A549 (cell line): ENCODE measurements around the gene OLFM1. TPM values are rescaled to one million over a fixed set of nuclear protein-coding genes. Genes with fewer than 3 reads are reported as not detected.

ENCODE experiments used
- ATAC-seq, 2 experiments: fragments of 200-7000 bp in 1 of 2; fragments of >200 bp in 1 of 2; cut with Nextera tagmentation in 1 of 2; cut with Tn5 transposase in 1 of 2; 3 replicates each; pipeline versions ENCODE4 v1.8.0 to v1.9.1; 2018 to 2020; ENCODE audit warnings: mild to moderate bottlenecking in 1 of 2, moderate library complexity in 1 of 2
- CTCF ChIA-PET: fragments of 300-600 bp; sonication (Branson Sonifier 250); formaldehyde crosslinking; extraction: SDS; loops from one replicate; lab custom pipeline; 2021; ENCODE audit warnings: antibody characterized with exemption, inconsistent platforms; lab: Yijun Ruan, JAX
- POLR2A ChIA-PET: fragments of 350-600 bp; formaldehyde crosslinking; extraction: SDS; loops from one replicate; lab custom pipeline; 2021; ENCODE audit warnings: antibody characterized with exemption, inconsistent platforms; lab: Yijun Ruan, JAX
- DNase-seq, 2 experiments: peaks; one replicate each; pipeline versions ENCODE4 v3.0.0 to v3.0.0-alpha.2; 2011 to 2016; ENCODE audit warnings: low read depth in 1 of 2, low spot score in 1 of 2
- FAIRE-seq: peaks from 2 replicates; lab custom pipeline; 2011; peaks lifted over from hg19 to GRCh38; lab: Jason Lieb, UNC
- H3K27ac ChIP-seq, 2 experiments: fragments of >200 bp; sonication (Bioruptor Twin); formaldehyde crosslinking; 3 replicates each; pipeline ENCODE4 v1.5.1; 2016 to 2017
- H3K4me1 ChIP-seq: fragments of >200 bp; sonication (Bioruptor Twin); formaldehyde crosslinking; 3 replicates; pipeline ENCODE4 v1.6.1; 2016
- H3K4me2 ChIP-seq: fragments of >200 bp; sonication (Bioruptor Twin); formaldehyde crosslinking; 3 replicates; pipeline ENCODE4 v1.6.1; 2016
- H3K4me3 ChIP-seq: fragments of >200 bp; sonication (Bioruptor Twin); formaldehyde crosslinking; 3 replicates; pipeline ENCODE4 v1.5.1; 2016
- H3K9me3 ChIP-seq: fragments of >200 bp; sonication (Bioruptor Twin); formaldehyde crosslinking; 3 replicates; pipeline ENCODE4 v1.6.1; 2016
- BHLHE40 ChIP-seq: IDR thresholded peaks from 2 replicates; pipeline ENCODE4 v1.6.1; 2012; ENCODE audit warnings: low read depth, low read length, inconsistent platforms
- CEBPB ChIP-seq, 2 experiments: fragments of >200 bp in 1 of 2; sonication (Bioruptor Twin) in 1 of 2; formaldehyde crosslinking in 1 of 2; IDR thresholded peaks; 2 replicates each; pipeline ENCODE4 v1.6.1; 2012 to 2016
- CHD2 ChIP-seq: fragments of 150-350 bp; IDR thresholded peaks from 2 replicates; pipeline ENCODE4 v1.6.1; 2014; ENCODE audit warnings: low read length; ENCODE audit not compliant: partially characterized antibody
- EHMT2 ChIP-seq: fragments of 200-600 bp; sonication (generic); IDR thresholded peaks from 2 replicates; pipeline ENCODE4 v1.6.1; 2016; ENCODE audit warnings: antibody characterized with exemption, low read depth, mild to moderate bottlenecking, moderate library complexity
- FOSB ChIP-seq: fragments of 250-450 bp; sonication (Bioruptor Pico); IDR thresholded peaks from 2 replicates; pipeline ENCODE4 v1.5.0; 2020; ENCODE audit warnings: mild to moderate bottlenecking, moderate library complexity
- FOXS1 ChIP-seq: fragments of 250-450 bp; sonication (Bioruptor Pico); IDR thresholded peaks from 2 replicates; pipeline ENCODE4 v1.5.0; 2020; ENCODE audit warnings: mild to moderate bottlenecking, moderate library complexity
- GATA3 ChIP-seq: IDR thresholded peaks from 2 replicates; pipeline ENCODE4 v1.6.1; 2012; ENCODE audit warnings: borderline replicate concordance
- HDAC2 ChIP-seq: fragments of 200-600 bp; sonication (generic); IDR thresholded peaks from 2 replicates; pipeline ENCODE4 v1.6.1; 2016
- HOXA7 ChIP-seq: fragments of 250-450 bp; sonication (Bioruptor Pico); IDR thresholded peaks from 2 replicates; pipeline ENCODE4 v1.5.0; 2020; ENCODE audit warnings: mild to moderate bottlenecking, moderate library complexity
- HOXB5 ChIP-seq: fragments of 250-450 bp; sonication (Bioruptor Pico); IDR thresholded peaks from 2 replicates; pipeline ENCODE4 v1.5.0; 2020; ENCODE audit warnings: mild to moderate bottlenecking, moderate library complexity
- KDM1A ChIP-seq: fragments of 200-600 bp; sonication (generic); IDR thresholded peaks from 2 replicates; pipeline ENCODE4 v1.6.1; 2016; ENCODE audit warnings: low read depth, mild to moderate bottlenecking
- NPAS2 ChIP-seq: fragments of 250-450 bp; sonication (Bioruptor Pico); IDR thresholded peaks from 2 replicates; pipeline ENCODE4 v1.8.0; 2022; ENCODE audit warnings: mild to moderate bottlenecking, moderate library complexity, borderline replicate concordance
- NR3C1 ChIP-seq: fragments of >200 bp; sonication (Bioruptor Twin); formaldehyde crosslinking; IDR thresholded peaks from 3 replicates; pipeline ENCODE4 v1.6.1; 2017
- PHF8 ChIP-seq: fragments of 200-600 bp; sonication (generic); IDR thresholded peaks from 2 replicates; pipeline ENCODE4 v1.6.1; 2016; ENCODE audit warnings: low read depth, mild to moderate bottlenecking, antibody characterized with exemption, moderate library complexity, borderline replicate concordance
- POLR2AphosphoS2 ChIP-seq: conservative IDR thresholded peaks from 2 replicates; pipeline ENCODE4 v1.6.1; 2012; ENCODE audit warnings: low read length, improper control_type of control experiment, inconsistent platforms
- RARB ChIP-seq: fragments of 250-450 bp; sonication (Bioruptor Pico); IDR thresholded peaks from 2 replicates; pipeline ENCODE4 v1.8.0; 2021; ENCODE audit warnings: mild to moderate bottlenecking, moderate library complexity
- RNF2 ChIP-seq: fragments of 200-600 bp; sonication (generic); IDR thresholded peaks from 2 replicates; pipeline ENCODE4 v1.6.1; 2016; ENCODE audit warnings: low read depth, mild to moderate bottlenecking, antibody characterized with exemption, moderate library complexity, borderline replicate concordance
- TFCP2L1 ChIP-seq: fragments of 250-450 bp; sonication (Bioruptor Pico); IDR thresholded peaks from 2 replicates; pipeline ENCODE4 v1.5.0; 2021; ENCODE audit warnings: mild to moderate bottlenecking
- TP53 ChIP-seq: fragments of 250-450 bp; sonication (Bioruptor Pico); IDR thresholded peaks from 2 replicates; pipeline ENCODE4 v1.5.0; 2021; ENCODE audit warnings: mild to moderate bottlenecking, moderate library complexity
- ZSCAN20 ChIP-seq: fragments of 250-450 bp; sonication (Bioruptor Pico); IDR thresholded peaks from 2 replicates; pipeline ENCODE4 v1.8.0; 2022; ENCODE audit warnings: mild to moderate bottlenecking, moderate library complexity
- WGBS: methylation state at CpG from one replicate; pipeline ENCODE4 v1.1.6; 2017; ENCODE audit errors: missing lambda C conversion rate; 5-methylcytosine and 5-hydroxymethylcytosine counted together
- polyA plus RNA-seq, 4 experiments: library from polyadenylated mRNA; depleted of rRNA in 3 of 4; stranded (reverse); fragments of >200 nt; fragmentation: RNase III in 1 of 4; extraction: RNeasy Plus Mini Kit Qiagen cat#74134 plus additional on column Dnase treatment in 1 of 4; gene quantifications; 2 replicates in 3 of 4; 3 replicates in 1 of 4; pipeline ENCODE4 v1.2.3, GENCODE V29; 2011 to 2017
- TF ChIP-seq, protein P1 (sequence below): fragments of 250-450 bp; sonication (Bioruptor Pico); IDR thresholded peaks from 2 replicates; pipeline ENCODE4 v1.5.0; 2021; ENCODE audit warnings: mild to moderate bottlenecking, moderate library complexity, borderline replicate concordance
- TF ChIP-seq, protein P2 (sequence below): fragments of 250-450 bp; sonication (Bioruptor Pico); IDR thresholded peaks from 2 replicates; pipeline ENCODE4 v1.5.0; 2020; ENCODE audit warnings: low read depth, mild to moderate bottlenecking, moderate library complexity
- TF ChIP-seq, protein P3 (sequence below): fragments of >200 bp; sonication (Bioruptor Twin); formaldehyde crosslinking; IDR thresholded peaks from 2 replicates; pipeline ENCODE4 v1.6.1; 2016
- TF ChIP-seq, protein P4 (sequence below): fragments of >200 bp; sonication (Bioruptor Twin); formaldehyde crosslinking; IDR thresholded peaks from 3 replicates; pipeline ENCODE4 v1.6.1; 2016
- TF ChIP-seq, protein P5 (sequence below): IDR thresholded peaks from 2 replicates; pipeline ENCODE4 v1.6.1; 2012
- TF ChIP-seq, protein P6 (sequence below): fragments of 150-350 bp; IDR thresholded peaks from 2 replicates; pipeline ENCODE4 v1.6.1; 2014; ENCODE audit warnings: low read depth, mild to moderate bottlenecking, low read length
- TF ChIP-seq, protein P7 (sequence below): fragments of 450-650 bp; IDR thresholded peaks from 2 replicates; pipeline ENCODE4 v1.6.1; 2014; ENCODE audit warnings: antibody characterized with exemption

Gene OLFM1
- polyA plus RNA-seq, 2 of the 4 experiments (the other 2 are of a cell fraction): 2.7 to 10.5 TPM

DNA sequence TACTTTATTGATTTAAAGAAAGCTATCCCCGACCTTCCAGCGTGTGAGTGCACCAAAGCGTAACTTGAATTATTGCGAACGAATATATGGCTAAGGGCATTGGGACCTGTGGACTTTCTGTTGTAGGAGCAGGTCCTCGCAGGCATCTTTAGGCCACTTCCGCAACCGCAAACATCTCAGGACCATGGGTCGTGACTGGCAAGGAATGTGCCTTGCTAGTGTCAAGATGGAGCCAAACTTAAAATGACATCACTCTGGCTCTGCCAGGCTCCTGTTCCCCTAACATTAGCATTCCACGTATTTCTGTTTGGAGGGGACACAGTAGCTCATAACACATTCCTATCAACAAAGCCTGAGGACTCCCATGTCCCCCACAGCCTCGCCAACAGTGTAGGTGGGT lies 44.1 kb upstream of the OLFM1 start (continued):
- TF ChIP-seq, protein P1, sequence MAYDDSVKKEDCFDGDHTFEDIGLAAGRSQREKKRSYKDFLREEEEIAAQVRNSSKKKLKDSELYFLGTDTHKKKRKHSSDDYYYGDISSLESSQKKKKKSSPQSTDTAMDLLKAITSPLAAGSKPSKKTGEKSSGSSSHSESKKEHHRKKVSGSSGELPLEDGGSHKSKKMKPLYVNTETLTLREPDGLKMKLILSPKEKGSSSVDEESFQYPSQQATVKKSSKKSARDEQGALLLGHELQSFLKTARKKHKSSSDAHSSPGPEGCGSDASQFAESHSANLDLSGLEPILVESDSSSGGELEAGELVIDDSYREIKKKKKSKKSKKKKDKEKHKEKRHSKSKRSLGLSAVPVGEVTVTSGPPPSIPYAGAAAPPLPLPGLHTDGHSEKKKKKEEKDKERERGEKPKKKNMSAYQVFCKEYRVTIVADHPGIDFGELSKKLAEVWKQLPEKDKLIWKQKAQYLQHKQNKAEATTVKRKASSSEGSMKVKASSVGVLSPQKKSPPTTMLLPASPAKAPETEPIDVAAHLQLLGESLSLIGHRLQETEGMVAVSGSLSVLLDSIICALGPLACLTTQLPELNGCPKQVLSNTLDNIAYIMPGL (CRISPR knock-in tag): no peak
- TF ChIP-seq, protein P2, sequence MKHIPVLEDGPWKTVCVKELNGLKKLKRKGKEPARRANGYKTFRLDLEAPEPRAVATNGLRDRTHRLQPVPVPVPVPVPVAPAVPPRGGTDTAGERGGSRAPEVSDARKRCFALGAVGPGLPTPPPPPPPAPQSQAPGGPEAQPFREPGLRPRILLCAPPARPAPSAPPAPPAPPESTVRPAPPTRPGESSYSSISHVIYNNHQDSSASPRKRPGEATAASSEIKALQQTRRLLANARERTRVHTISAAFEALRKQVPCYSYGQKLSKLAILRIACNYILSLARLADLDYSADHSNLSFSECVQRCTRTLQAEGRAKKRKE (CRISPR knock-in tag): no peak
- TF ChIP-seq HDAC2 (no peak), GATA3 (no peak), TFCP2L1 (CRISPR knock-in tag) (no peak), PHF8 (no peak), HOXB5 (CRISPR knock-in tag) (no peak)

DNA sequence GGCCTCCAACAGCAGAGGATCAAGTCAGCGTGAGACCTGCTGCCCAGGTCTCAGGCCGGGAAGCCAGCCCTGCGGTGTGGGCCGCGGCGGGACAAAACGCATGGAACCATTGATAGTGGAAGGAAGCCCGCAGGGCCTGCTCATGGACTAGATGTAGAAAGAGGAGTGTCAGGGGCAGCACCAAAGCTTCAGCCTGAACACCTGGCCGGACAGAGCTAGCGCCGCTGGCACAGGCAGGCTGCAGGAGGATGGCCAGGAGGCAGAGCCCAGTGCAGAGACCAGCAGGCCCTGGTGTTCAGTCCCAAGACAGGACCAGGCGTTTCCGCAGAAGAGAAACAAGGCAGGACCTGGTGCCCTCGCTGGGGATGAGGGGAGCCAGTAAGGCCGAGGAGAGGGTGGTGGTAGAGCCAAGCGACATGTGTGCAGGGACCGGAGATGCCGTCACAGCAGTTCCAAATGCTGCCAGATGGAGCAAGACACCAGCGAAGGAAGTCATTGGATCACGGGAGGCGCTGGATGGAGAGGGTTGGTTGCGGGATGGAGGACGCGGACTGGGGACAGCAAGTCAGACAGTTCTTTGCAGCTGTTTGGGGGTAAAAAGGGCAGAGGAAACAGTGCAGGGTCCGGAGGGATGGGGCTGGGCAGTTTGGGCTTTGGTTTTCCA lies 42.1 kb upstream of the OLFM1 start:
- Histone ChIP-seq H3K27ac (no peak overlapping the region), H3K4me3 (no peak overlapping the region)
- FAIRE-seq: no peak

DNA sequence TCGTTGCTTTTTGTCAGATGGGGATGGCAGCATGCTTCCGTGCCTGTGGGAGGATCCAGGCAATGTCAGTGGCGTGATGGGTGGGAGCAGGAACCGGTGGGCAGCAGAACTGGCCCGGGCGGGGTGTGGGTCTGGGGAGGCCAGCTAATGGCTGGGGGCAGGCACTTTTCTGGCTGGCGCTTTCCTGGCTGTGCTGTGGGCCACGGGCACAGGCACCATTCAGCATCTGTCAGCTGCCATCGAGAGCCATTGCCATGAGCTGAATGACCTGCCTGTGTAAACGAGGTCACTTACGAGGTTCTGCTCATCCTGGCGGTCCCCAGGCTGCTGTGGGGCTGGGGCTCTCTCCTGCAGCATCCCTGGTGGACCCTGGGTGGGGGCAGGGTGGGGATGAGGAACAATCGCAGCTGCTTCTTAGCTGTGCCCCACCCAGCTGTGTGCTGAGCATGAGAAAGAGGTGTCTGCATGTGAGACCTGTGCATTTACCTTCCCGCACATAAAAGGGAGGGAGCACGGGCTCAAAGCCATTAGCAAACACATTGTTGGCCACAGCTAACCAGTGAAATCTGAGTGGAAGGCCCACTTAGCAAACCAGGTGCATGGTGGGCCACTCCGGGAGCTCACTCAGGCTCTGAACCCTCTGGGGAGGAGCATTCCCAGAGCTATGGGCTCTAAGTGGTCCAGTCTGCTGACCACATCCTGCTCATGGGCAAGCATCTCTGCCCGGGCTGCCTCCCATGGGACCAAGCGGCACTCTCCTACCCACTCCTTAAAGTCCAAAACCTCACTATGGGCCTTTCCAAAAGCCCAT lies 41.3 kb upstream of the OLFM1 start:
- ChIA-PET POLR2A (no interaction called here), CTCF (no interaction called here)
- Histone ChIP-seq H3K4me1 (no peaks in the 10 kb centered on the region), H3K27ac (no peak overlapping the region), H3K9me3 (no peaks in the 10 kb centered on the region), H3K4me2 (no peak overlapping the region), H3K4me3 (no peak overlapping the region)
- DNase-seq (no peak), FAIRE-seq (no peak), ATAC-seq (no peak)
- WGBS: 19% methylated on average over 11 of the region's 18 CpGs
- no peak for TF ChIP-seq ZSCAN20 (CRISPR knock-in tag)
- TF ChIP-seq, protein P3, sequence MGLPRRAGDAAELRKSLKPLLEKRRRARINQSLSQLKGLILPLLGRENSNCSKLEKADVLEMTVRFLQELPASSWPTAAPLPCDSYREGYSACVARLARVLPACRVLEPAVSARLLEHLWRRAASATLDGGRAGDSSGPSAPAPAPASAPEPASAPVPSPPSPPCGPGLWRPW: no peak
- TF ChIP-seq NPAS2 (CRISPR knock-in tag): no peak
- TF ChIP-seq, protein P4, sequence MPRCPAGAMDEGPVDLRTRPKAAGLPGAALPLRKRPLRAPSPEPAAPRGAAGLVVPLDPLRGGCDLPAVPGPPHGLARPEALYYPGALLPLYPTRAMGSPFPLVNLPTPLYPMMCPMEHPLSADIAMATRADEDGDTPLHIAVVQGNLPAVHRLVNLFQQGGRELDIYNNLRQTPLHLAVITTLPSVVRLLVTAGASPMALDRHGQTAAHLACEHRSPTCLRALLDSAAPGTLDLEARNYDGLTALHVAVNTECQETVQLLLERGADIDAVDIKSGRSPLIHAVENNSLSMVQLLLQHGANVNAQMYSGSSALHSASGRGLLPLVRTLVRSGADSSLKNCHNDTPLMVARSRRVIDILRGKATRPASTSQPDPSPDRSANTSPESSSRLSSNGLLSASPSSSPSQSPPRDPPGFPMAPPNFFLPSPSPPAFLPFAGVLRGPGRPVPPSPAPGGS: no peak
- TF ChIP-seq, protein P1 (CRISPR knock-in tag): no peak
- TF ChIP-seq RNF2: no peak
- TF ChIP-seq HDAC2: no peak
- TF ChIP-seq RARB (CRISPR knock-in tag): no peak
- no peak for TF ChIP-seq BHLHE40
- no peak for TF ChIP-seq TFCP2L1 (CRISPR knock-in tag)
- no peak for TF ChIP-seq FOSB (CRISPR knock-in tag)

More for the DNA sequence above, 42.1 kb upstream of the OLFM1 start:
- Histone ChIP-seq H3K4me1 (no peaks in the 10 kb centered on the region), H3K4me2 (no peak overlapping the region), H3K9me3 (no peaks in the 10 kb centered on the region)
- TF ChIP-seq, protein P5, sequence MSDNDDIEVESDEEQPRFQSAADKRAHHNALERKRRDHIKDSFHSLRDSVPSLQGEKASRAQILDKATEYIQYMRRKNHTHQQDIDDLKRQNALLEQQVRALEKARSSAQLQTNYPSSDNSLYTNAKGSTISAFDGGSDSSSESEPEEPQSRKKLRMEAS: no peak
- TF ChIP-seq ZSCAN20 (CRISPR knock-in tag) (no peak), CEBPB (IDR thresholded peaks at IDR 0.05) (no peak), TFCP2L1 (CRISPR knock-in tag) (no peak), CHD2 (no peak), TP53 (CRISPR knock-in tag) (no peak), HOXA7 (CRISPR knock-in tag) (no peak), FOXS1 (CRISPR knock-in tag) (no peak), GATA3 (no peak), EHMT2 (no peak), KDM1A (no peak), POLR2AphosphoS2 (no peak), BHLHE40 (no peak), RNF2 (no peak), NR3C1 (no peak), HOXB5 (CRISPR knock-in tag) (no peak)
- TF ChIP-seq, protein P6, sequence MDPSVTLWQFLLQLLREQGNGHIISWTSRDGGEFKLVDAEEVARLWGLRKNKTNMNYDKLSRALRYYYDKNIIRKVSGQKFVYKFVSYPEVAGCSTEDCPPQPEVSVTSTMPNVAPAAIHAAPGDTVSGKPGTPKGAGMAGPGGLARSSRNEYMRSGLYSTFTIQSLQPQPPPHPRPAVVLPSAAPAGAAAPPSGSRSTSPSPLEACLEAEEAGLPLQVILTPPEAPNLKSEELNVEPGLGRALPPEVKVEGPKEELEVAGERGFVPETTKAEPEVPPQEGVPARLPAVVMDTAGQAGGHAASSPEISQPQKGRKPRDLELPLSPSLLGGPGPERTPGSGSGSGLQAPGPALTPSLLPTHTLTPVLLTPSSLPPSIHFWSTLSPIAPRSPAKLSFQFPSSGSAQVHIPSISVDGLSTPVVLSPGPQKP: no peak
- TF ChIP-seq, protein P7, sequence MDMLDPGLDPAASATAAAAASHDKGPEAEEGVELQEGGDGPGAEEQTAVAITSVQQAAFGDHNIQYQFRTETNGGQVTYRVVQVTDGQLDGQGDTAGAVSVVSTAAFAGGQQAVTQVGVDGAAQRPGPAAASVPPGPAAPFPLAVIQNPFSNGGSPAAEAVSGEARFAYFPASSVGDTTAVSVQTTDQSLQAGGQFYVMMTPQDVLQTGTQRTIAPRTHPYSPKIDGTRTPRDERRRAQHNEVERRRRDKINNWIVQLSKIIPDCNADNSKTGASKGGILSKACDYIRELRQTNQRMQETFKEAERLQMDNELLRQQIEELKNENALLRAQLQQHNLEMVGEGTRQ: no peak
- ChIA-PET POLR2A (no interaction called here), CTCF (no interaction called here)
- ATAC-seq (no peak), DNase-seq (no peak)
- 55% methylated on average over 24 of the region's 25 CpGs for WGBS
